NCI-H2196 (cell line): ENCODE data around the gene TECTB.

ENCODE experiments used
- DNase-seq: peaks from one replicate; lab custom pipeline; 2025; ENCODE audit not compliant: unreplicated experiment; lab: John Stamatoyannopoulos, UW

Gene TECTB

DNA sequence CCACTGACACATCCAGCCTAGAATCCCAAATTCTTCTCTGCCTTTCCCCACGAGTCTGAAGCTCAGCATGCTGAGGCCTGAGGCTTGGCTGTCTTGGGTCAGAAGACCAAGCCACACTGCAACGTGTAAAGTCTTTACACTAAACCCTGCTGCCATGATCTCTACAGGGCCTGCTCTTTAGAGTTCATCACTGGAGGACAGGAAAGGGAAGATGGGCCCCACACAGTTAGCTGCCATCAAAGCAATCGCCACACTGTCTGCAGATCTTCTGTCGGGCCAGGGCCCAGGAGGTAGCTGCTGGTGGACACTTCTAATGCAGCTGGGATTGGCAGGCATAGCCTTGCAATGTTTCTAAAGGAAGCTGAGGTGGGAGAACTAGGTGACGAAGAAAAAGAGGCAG is 8.4 kb upstream of the TECTB start:
- DNase-seq: no peak

DNA sequence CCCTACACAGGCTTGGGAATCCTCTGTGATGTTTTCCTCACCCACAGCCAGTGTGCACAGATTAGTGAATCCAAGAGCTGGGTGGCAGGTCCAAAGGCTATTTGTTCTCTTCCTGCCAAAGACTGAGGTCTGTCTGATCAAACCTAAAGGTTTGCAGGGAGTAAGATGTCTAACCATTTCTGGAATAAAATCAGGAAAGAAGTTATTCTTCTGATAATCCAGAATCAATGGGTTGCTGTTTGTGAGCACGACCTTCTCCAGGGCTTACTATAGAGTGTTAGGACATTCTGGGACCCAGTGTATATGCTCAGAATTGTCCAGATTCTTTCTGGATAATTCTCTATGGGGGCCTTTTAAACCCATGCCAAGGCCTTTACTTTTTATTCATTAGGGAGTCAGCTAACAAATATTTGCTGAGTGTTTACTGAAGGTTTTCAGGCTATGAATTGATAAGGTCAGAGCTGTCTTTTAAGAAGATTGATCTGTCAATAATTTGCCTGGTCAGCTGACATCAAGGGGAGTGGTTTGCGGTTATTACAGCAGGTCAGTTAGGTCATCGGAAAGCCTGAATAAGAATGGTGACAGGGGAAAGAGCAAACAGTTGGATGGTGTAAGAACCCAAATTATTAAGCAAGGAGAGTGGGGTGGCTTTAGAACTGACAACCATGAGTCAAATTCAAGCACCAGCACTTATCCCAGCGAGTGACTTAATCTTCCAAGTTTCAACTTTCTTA is 7.5 kb upstream of the TECTB start:
- no peak for DNase-seq

DNA sequence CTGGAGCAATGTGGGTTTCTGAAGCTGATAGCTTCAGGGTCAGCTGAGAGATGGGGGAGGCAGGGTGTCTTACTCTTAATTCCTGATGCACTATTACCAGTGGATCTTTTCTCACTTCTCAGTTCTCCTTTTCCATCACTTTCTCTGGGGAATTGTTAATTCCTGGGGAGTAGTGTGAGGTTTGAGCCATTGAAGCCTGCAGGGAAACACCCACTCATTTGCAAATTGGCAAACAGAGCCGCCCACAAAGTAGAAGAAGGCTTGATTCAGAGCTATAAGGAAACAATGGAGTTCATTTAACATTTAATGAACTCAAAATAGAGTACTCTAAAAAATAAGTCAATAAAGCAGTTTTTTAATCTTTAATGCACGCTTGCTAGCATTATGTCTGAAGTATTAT is 4.3 kb upstream of the TECTB start:
- DNase-seq: no peak

DNA sequence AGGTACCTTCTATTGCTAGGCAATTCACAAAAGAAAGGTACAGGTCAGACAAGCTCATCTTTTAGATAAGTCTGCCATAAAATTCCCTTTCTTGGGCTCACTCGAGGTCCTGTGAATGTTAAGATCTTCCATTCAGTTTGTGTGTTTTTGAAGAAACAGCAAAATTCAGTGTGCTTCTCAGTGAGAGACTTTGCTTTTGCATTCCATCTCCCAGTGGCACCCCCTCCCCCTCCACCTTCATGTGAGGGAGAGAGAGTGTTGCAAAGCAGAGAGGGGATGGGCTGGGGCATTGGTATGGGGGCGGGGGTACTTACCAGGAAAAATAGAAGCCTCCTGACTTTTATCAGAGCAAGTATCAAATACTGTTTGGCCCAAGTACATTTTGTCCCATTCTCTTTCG is 3.8 kb upstream of the TECTB start:
- DNase-seq: no peak

DNA sequence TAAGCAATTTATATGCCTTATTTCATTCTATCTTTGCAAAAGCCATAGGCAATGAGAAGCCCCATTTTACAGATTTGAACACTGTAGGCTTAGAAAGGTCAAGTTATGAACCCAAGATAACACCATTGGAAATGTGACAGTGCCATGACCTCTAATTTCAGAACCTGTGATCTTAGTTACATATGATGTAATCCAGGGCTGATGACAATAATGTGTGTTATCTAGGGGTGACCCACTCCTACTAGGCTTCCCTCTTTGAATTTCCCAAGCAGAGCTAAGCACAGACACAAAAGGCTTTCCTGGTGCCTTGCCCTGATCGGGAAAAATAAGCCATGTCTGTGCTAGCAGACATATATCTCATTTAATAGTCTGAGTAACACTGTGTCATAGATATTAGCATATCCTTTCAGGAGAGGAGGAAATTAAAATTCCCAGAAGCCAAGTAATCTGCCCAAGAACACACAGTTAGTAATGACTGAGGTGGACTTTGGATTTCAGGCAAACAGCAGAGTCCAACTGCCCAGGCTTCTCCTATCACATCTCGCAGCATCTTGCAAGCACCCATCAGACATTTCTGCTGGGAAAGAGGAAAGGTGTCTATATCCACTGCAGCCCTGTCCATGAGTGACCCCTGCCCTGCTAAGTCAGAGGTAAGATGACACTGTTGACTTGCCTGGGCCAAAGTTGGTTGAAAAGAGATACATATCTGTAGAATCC is 2.8 kb upstream of the TECTB start:
- DNase-seq: no peak

DNA sequence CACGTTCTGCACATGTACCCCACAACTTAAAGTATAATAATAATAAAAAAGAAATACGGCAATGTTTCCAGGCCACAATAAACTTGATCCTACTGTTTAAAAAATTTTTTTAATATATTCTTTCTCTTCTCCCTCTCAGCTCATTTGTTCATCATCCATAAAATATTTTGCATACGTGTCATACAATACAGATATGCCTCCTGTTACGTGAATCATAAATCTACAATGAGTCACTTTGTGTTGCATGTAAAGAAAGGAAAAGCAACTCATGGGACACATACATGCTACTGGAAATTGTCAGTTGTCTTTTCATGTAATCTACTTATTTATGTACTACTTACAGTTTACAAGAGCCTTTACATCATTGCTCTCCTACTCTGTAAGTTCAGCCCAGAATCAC is 1.1 kb upstream of the TECTB start:
- no peak for DNase-seq

DNA sequence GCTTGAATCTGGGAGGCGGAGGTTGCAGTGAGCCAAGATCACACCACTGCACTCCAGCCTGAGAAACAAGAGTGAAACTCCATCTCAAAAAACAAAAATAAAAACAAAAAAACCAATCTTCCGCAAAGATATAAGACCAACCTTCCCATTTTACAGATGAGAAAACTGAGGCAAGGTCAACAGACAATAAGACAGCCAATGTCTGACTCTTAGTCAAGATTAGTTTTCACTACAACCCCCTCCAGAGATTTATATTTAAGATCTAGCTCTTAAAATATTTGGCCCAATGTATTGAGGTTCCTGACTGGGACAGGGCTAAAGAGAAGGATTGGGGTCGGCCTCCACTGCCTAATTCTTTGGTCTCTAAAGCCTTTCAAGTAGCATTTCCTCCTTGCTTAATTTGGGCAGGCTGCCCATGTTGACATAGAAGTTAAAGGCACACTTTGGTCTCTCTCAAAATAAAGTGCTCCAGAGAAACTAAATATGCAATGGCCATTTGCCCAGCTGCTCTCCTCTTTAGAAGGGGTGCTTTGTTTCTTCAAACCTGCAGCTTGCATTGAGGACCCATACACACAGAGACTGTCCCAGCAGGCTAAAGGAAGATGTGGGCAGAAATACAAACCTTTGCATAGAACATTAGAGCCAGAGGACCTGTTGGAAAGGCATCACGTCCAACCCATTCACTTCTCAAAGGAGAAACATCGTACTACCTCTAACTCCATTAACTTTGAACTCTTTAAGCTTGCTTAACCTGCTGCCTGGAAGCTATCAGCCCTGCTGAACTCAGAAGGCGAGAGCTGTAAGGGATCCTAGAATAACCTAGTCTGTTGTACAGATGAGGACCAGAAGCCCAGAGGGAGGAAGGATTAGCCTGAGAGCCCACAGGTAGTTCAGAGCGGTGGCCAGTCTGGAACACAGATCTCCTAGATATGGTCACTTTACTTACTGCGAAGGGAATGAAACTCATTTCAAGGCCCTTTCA is 3.9 kb downstream of the TECTB start:
- peak; percentile 31 for DNase-seq

DNA sequence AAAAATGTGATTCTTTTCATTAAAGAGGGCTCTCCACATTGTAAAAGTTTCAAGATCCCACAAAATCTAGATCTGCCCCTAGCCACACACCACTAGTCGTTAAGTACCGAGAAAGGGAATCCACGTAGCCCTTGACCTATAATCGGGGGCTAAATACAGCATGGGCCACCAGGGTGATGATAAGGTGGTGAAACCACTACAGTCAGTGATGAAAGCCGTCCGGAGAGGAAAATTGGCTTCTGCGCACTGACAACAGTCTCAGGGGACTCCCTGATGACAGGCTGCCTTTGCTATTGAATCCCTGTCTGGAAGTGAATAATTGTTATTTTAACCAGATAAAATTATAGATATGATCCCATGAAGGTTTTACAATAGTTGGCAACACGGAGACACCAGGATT is 4.6 kb downstream of the TECTB start:
- DNase-seq: no peak

DNA sequence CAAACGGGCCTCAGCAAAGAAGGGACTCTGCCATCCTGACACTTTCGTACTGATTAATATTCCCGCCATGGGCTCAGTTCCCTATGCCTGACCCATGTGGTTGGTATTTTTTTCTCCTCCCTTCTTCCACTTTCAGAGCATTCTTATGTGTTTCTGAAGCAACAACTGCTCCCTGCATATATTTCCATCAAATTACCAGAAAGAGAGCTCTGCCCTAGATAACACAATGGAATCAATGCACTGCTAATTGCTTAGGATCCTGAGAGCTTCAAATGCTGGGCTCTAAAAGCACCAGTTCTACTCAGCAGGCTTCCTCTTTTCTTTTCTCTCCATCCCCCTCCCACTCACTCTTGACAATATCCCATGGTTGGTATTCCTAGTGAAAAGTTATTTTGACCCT is 5.3 kb downstream of the TECTB start:
- DNase-seq: no peak

DNA sequence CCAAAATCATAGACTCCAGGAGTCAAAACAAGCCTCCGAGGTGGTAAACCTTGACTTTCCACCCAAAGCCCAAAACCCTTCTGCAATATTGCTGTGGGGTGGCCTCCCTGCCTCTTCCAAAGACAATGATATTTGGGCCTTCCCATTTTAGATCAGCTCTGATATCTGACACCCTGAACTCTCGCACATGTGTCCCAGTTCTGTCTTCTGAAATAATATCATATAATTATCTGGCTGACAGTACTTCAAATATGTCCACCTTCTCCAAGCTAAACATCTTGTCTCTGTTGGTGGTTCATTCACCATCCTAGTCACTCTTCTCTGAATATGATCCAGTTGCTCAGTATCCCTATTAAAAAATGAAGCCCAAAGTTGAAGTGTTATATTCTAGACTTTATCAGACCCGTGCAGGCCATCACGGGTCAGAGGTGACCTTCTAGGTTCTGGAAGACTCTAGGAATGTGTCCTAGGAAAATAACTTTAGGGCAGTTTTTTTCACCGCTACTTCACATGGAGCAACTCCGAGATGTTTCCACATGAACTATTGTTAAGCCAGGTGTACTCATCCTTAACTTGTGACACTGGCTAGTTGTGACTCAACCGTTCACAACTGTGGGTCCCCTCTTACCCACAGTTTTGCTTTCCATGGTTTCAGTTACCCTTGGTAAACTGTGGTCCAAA is 6.3 kb downstream of the TECTB start:
- no peak for DNase-seq

DNA sequence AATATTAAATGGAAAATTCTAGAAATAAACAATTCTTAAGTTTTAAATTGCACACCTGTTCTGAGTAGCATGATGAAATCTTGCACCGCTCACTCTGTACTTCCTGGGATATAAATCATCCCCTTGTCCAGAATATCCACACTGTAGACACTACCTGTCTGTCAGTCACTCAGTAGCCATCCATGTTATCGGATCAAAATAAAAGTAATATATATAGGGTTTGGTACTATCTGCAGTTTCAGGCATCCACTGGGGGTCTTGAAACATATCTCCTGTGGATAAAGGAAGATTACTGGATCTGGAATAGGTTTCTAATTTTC is 6.8 kb downstream of the TECTB start:
- no peak for DNase-seq

DNA sequence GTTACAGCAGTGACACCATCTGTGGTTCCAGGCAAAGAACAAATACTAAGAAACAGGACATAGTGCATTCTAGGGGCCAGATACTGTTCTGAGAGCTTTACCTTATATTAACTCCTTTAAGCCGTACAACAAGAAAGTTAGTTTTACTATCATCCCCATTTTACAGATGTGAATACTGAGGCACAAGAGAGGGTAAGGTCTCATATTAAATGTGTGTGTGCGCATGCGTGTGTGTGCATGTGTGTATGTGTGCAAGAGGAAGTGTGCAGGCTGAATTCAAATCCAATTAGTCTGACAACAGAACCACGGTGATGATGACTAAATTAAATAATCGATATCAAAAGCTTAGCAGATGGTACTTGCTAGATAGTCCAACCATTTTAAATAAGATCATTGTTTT is 11.0 kb downstream of the TECTB start:
- DNase-seq: no peak

DNA sequence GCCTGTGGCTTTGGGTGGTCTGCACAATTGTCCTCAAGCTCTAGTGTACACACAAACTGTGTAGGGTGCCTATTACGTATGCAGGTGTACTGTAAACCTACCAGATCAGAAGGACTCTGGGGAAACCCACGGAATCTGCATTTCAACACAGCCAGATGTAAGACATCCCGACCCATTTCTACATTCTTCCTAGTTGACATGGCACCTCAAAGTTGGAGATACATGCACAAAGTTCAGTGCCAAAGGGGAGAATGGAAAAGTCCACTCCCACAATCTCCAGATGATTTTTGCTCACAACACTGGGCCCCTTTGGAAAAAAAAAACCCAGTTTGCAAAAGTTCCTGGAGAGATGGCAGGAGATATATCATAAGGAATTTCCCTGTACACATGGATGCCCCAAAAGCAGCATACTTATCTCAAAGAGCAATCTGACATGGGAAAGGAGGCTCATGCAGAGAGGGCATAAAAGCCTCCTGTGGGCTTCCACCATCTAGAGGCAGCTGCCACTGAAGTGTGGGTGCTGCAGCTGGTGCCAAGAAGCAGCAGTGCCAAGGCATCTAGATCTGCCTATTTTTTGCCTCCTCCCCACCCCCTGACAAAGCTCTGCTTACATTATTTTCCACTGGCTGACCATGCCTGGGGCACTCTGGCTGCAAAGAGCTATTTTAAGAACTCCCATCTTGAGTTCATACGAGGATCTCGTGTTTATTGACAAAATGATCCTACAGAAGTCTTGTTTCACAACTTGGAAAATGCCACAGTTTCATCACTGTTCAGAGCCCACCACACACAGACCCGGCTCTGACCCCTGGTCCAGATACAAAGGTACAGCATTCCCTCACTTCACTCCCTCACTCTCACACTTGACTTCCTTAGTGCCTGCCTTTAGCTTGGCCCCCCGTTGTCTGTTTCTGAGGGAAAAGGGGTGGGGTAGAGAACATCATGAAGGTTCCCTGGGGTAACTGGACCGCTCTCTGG is 12.9 kb downstream of the TECTB start:
- DNase-seq: no peak

DNA sequence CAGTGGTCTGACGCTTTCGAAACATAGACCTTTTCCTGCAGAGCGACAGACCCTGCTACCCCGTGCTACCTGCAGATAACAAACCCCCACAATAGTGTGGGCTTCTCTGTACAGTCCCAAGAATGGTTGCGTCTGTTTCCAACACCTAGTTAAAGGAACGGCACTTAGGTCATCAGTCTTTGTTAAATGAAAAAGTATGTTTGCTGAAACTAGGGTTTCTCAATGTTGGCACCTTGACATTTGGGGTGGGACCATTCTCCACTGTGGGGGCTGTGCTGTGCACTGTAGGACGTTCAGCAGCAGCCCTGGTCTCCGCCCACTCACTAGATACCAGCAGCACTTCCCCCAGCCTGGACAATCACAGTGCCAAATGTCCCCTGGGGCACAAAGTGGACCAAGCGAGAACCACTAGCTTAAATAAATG is 13.7 kb downstream of the TECTB start:
- DNase-seq: no peak

DNA sequence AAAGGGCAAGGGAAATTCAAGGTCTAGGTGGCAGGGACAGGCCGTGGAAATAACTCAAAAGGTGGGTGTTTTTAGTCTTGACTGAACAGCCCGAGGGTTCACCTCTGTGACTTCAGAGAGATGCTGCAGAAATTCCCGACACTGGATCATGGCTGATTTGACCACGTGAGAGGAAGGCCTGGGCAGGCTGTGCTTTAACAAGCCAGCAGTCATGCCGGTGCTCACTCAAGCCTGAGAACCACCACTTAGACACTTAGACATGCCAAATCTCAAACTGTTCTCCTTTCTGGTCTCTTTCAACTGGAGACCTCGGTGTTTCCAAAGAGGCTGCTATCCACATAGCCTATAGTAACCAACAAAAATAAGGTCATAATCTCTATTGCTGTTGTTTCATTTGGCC is 15.4 kb downstream of the TECTB start:
- DNase-seq: no peak

DNA sequence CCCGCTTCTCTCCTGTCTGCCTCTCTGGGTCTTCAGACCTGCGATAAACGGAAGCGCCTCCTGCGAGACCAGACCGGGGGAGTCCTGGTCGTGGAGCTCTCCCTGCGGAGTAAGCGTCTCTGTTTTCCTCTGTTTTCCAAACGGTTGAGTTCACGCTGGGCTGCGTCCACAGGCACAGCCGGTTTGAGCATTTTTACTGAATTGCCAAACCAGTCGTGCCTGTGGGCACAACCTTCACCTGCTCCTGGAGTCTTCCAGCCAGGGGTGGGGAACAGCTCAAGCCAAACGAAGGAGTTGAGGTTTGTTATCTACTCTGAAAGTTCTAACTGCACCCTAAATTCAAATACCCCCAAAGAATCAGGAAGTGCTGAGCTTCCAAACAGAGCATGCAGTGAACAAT is 16.3 kb downstream of the TECTB start:
- no peak for DNase-seq

DNA sequence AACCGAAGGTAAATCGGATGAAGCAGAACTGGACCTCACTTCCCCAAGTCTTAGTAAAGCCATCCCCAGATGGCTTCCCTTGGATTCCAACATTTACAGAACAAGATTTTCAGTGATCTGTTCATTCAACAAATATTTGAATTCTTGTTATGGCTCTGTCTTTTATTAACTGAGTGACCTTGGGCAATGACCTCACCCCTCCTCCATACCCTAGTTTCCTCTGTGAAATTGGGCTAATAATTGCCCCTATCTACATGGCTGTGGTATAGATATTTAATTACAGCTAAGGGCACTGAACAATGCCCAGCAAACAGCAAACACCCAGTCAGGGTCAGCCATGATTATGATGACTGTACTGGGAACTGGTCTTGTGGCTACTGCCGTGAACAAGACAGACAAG is 19.1 kb downstream of the TECTB start:
- DNase-seq: no peak

DNA sequence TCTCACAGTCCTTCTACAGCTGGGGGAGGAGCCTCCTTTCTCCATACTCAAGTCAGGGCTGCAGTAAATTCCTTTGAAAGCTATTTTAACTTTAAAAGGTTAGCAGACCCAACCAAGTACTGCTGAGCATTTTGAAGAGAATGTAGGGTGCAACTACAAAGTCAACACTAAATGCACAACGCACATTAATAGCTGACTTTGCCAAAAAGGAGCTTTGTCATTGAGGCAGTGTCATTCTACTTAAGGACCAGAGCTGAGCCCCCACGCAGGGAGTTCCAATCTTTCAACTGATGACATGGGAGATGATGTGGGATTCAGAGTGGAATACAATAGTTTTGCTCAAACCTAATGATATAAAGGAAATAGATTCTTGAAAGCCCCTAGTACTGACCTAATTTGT is 20.3 kb downstream of the TECTB start:
- DNase-seq: no peak

DNA sequence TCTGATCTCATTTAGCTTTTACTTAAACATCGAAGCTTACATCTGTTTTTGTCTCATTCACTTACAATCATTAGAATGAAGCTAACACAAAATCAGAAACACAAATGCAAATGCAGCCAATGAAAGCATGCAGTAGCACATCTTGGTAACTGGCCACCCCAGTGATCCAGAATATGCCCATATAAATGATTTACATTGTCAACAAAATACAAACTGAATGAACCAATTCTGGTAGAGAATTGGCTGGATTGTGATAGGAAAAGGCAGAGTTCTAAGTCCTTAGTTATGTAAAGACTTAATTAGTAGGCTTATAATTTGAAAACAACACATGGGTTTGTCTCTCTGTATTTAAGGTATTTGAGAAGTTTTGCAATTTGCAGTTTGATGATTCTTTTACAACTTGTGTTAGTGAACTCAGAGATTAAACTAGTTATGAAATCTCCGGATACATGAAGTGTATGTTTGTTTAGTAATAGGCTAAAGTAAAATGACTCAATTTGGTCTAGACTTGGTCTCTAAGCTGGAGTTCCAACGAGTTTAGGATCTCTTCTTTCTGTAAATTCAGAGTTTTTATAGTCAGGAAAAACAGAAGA is 21.2 kb downstream of the TECTB start:
- no peak for DNase-seq
